B cell (primary cell): ENCODE results near the gene CCIN. TPM values are rescaled to one million over a fixed set of nuclear protein-coding genes. Genes with fewer than 3 reads are reported as not detected.

Source experiments
- ATAC-seq: fragments of 200-7000 bp; cut with Tn5 transposase; one replicate; pipeline ENCODE4 v1.10.0; 2021; ENCODE audit warnings: low read depth, mild to moderate bottlenecking, moderate number of reproducible peaks, moderate library complexity
- CTCF ChIA-PET: fragments of 350-600 bp; sonication (Branson Sonifier 250); formaldehyde crosslinking; loops from one replicate; lab custom pipeline; 2021; ENCODE audit warnings: antibody characterized with exemption, inconsistent platforms; lab: Charles Lee
- POLR2A ChIA-PET: fragments of 350-600 bp; sonication (Branson Sonifier 250); formaldehyde crosslinking; loops from one replicate; lab custom pipeline; 2021; ENCODE audit warnings: antibody characterized with exemption; lab: Charles Lee
- DNase-seq: peaks from one replicate; pipeline ENCODE4 v3.0.0; 2013
- H2AFZ ChIP-seq: 2 replicates; pipeline ENCODE4 v1.6.1; 2012; ENCODE audit warnings: mild to moderate bottlenecking, low read depth, low read length; ENCODE audit not compliant: insufficient read depth, poor library complexity, severe bottlenecking
- H3K27ac ChIP-seq, 2 donors: 1 replicate in 1 of 2; 2 replicates in 1 of 2; pipeline ENCODE4 v1.5.1; 2012 to 2013; ENCODE audit warnings: low read length in 2 of 2, mild to moderate bottlenecking in 2 of 2, moderate library complexity in 1 of 2
- H3K27me3 ChIP-seq, 4 experiments: fragments of 200-600 bp in 1 of 4; sonication (generic) in 1 of 4; replicated peaks in 1 of 4; 1 replicate in 2 of 4; 2 replicates in 2 of 4; pipeline versions ENCODE4 v1.6.1 to v1.7.0; 2013 to 2016; ENCODE audit warnings: low read length in 3 of 4, mild to moderate bottlenecking in 2 of 4, mixed read lengths in 1 of 4, moderate library complexity in 1 of 4; ENCODE audit not compliant: insufficient read depth in 4 of 4, control insufficient read depth in 3 of 4; ENCODE audit errors: control extremely low read depth in 1 of 4
- H3K36me3 ChIP-seq, 2 experiments: replicated peaks in 1 of 2; 1 replicate in 1 of 2; 2 replicates in 1 of 2; pipeline versions ENCODE4 v1.6.1 to v1.7.1; 2013; ENCODE audit warnings: low read length in 1 of 2; ENCODE audit not compliant: insufficient read depth in 2 of 2, control insufficient read depth in 1 of 2; ENCODE audit errors: control extremely low read depth in 1 of 2, extremely low read depth in 1 of 2
- H3K4me1 ChIP-seq, 2 donors: fragments of 200-600 bp in 1 of 2; sonication (generic) in 1 of 2; 1 replicate in 1 of 2; 2 replicates in 1 of 2; pipeline versions ENCODE4 v1.5.1 to v1.6.1; 2013 to 2017; ENCODE audit warnings: low read length in 2 of 2; ENCODE audit not compliant: control insufficient read depth in 2 of 2, insufficient read depth in 2 of 2
- H3K4me2 ChIP-seq: replicated peaks from 2 replicates; pipeline ENCODE3; 2012; ENCODE audit warnings: mild to moderate bottlenecking, low read depth, low read length; ENCODE audit not compliant: poor library complexity, severe bottlenecking
- H3K4me3 ChIP-seq, 5 experiments: fragments of 200-600 bp in 1 of 5; sonication (generic) in 1 of 5; 1 replicate in 3 of 5; 2 replicates in 2 of 5; pipeline versions ENCODE4 v1.5.1 to v1.7.0; 2011 to 2016; ENCODE audit warnings: low read length in 4 of 5, mild to moderate bottlenecking in 4 of 5, low read depth in 2 of 5, control low read depth in 1 of 5, moderate library complexity in 1 of 5; ENCODE audit not compliant: insufficient read depth in 1 of 5; ENCODE audit errors: control extremely low read depth in 1 of 5, extremely low read depth in 1 of 5
- H3K79me2 ChIP-seq: fragments of 200-600 bp; sonication (generic); one replicate; pipeline ENCODE4 v1.6.0; 2016; ENCODE audit warnings: low read length; ENCODE audit not compliant: control insufficient read depth, insufficient read depth
- H3K9ac ChIP-seq: fragments of 200-600 bp; sonication (generic); 2 replicates; pipeline ENCODE4 v1.6.1; 2017; ENCODE audit warnings: mild to moderate bottlenecking, low read length, moderate library complexity
- H3K9me3 ChIP-seq, 3 donors: one replicate each; pipeline versions ENCODE4 v1.6.1 to v1.7.1; 2013; ENCODE audit warnings: low read length in 2 of 3; ENCODE audit not compliant: control insufficient read depth in 2 of 3, insufficient read depth in 1 of 3; ENCODE audit errors: control extremely low read depth in 1 of 3
- H4K20me1 ChIP-seq: 2 replicates; pipeline ENCODE4 v1.6.0; 2012; ENCODE audit warnings: mild to moderate bottlenecking, low read length; ENCODE audit not compliant: insufficient read depth, control insufficient read depth, poor library complexity, severe bottlenecking
- H3K27ac Mint-ChIP-seq: one replicate; pipeline ENCODE4 v1.8.0; 2021; ENCODE audit warnings: mixed read lengths
- H3K27me3 Mint-ChIP-seq: one replicate; pipeline ENCODE4 v1.8.0; 2021; ENCODE audit warnings: mixed read lengths
- H3K4me1 Mint-ChIP-seq: one replicate; pipeline ENCODE4 v1.8.0; 2021; ENCODE audit warnings: mixed read lengths
- H3K4me3 Mint-ChIP-seq: one replicate; pipeline ENCODE4 v1.8.0; 2021; ENCODE audit warnings: mixed read lengths
- H3K9me3 Mint-ChIP-seq: one replicate; pipeline ENCODE4 v1.8.0; 2022; ENCODE audit warnings: mixed read lengths; ENCODE audit not compliant: insufficient read depth
- EZH2 ChIP-seq: IDR thresholded peaks from 2 replicates; pipeline ENCODE4 v1.6.1; 2012; ENCODE audit warnings: borderline replicate concordance, low read depth, mild to moderate bottlenecking, moderate library complexity, low read length; ENCODE audit not compliant: insufficient read depth, poor library complexity, severe bottlenecking
- WGBS: methylation state at CpG from one replicate; pipeline ENCODE4 v1.1.5; 2013; ENCODE audit warnings: missing lambda C conversion rate; ENCODE audit not compliant: insufficient coverage; 5-methylcytosine and 5-hydroxymethylcytosine counted together
- intact Hi-C: fragments of 100-400 bp; cut with micrococcal nuclease; formaldehyde crosslinking; loops from one replicate; pipeline ENCODE4 v1.10.0; 2022
- polyA plus RNA-seq: library from polyadenylated mRNA; depleted of rRNA; stranded (reverse); fragments of >200 nt; gene quantifications from 2 replicates; pipeline ENCODE4 v1.2.3, GENCODE V29; 2012
- total RNA-seq, 2 donors: library from RNA; stranded (reverse); fragments of 120-200 nt in 1 of 2; gene quantifications; 1 replicate in 1 of 2; 2 replicates in 1 of 2; pipeline versions ENCODE4 v1.2.3 to v1.2.4, GENCODE V29; 2013 to 2022
- TF ChIP-seq, protein P1 (sequence below): fragments of 200-600 bp; IDR thresholded peaks from one replicate; pipeline ENCODE4 v1.8.0; 2022; ENCODE audit warnings: antibody characterized with exemption, mild to moderate bottlenecking

Gene CCIN
- total and polyA plus RNA-seq, 2 donors (not counting 1 experiment from before 2014, with no cell fraction given), result 0.15 TPM; not detected in 1

DNA sequence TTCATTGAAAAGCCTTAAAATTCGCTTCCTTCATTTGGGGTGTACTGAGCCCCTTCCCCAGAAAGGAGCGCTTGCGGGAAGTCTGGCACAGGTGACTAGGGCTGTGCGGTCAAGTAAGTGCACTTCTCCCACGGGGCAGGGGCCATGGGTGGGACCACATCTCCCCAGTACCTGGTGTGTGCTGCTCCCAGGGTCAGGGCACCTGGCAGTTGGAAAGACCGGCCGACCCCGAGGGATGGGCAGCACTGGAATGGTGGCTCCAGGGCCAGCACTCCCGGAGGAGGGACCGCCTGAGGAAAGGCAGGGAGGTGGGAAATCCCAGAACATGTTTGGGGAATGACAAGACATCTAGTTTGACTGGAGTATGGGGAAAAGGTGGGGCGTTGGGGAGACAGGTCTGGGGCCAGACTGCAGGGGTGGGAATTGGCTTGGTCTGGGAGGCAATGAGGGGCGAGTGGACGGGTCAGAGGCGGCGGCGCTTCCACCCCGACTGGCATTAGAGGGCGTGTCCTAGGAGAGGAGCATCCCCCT, 33.4 kb upstream of the CCIN start:
- Histone ChIP-seq H3K79me2 (peaks cover 26% of the 10 kb centered on the region), H3K4me1 (peaks cover 32 to 33% of the 10 kb centered on the region in 2 donors), H3K4me2 (peak overlapping the region; percentile 94), H3K27ac (peak overlapping the region in 1 of 2 donors; percentile 75), H2AFZ (peak overlapping the region; percentile 82), H3K9ac (peak overlapping the region; percentile 79), H3K4me3 (peak overlapping the region in 4 of 5 experiments; percentile 32 to 79 (median 68)), H3K27me3 (no peaks in the 10 kb centered on the region), H3K9me3 (no peaks in the 10 kb centered on the region), H3K36me3 (peaks cover 0 to 16% of the 10 kb centered on the region in 2 experiments), H4K20me1 (peaks cover 17% of the 10 kb centered on the region)
- intact Hi-C loops, result loop anchor here (1.0 to 5.0 kb wide), 5 partner anchors 16 to 121 kb away; partner anchors contain the start of genes CLTA and GNE
- Mint-ChIP-seq H3K27me3 (no peaks in the 10 kb centered on the region), H3K27ac (peak overlapping the region; percentile 78), H3K4me1 (peaks cover 44% of the 10 kb centered on the region), H3K4me3 (peak overlapping the region; percentile 81), H3K9me3 (no peaks in the 10 kb centered on the region)
- ChIA-PET POLR2A (interaction anchor here (1.1 to 2.0 kb wide), 3 partner anchors 9 to 55 kb away, joined by 3 to 7 read pairs (median 4); partner anchors contain the start of gene CLTA), CTCF (interaction anchor here (0.6 to 4.3 kb wide), 5 partner anchors 18 to 472 kb away, joined by 3 to 50 read pairs (median 6); partner anchors contain the start of gene CCIN)
- no peak for ATAC-seq
- TF ChIP-seq, protein P1, sequence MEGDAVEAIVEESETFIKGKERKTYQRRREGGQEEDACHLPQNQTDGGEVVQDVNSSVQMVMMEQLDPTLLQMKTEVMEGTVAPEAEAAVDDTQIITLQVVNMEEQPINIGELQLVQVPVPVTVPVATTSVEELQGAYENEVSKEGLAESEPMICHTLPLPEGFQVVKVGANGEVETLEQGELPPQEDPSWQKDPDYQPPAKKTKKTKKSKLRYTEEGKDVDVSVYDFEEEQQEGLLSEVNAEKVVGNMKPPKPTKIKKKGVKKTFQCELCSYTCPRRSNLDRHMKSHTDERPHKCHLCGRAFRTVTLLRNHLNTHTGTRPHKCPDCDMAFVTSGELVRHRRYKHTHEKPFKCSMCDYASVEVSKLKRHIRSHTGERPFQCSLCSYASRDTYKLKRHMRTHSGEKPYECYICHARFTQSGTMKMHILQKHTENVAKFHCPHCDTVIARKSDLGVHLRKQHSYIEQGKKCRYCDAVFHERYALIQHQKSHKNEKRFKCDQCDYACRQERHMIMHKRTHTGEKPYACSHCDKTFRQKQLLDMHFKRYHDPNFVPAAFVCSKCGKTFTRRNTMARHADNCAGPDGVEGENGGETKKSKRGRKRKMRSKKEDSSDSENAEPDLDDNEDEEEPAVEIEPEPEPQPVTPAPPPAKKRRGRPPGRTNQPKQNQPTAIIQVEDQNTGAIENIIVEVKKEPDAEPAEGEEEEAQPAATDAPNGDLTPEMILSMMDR, result no peak
- TF ChIP-seq EZH2, result no peak
- DNase-seq, result peak; percentile 23
- 20% methylated on average over 18 of the region's 18 CpGs for WGBS
